Panc1 (cell line): ENCODE measurements around the gene RWDD1. TPM values are rescaled to one million over a fixed set of nuclear protein-coding genes. Genes with fewer than 3 reads are reported as not detected.
A peak's percentile ranks its signal among the peaks of the same experiment; 100 is the strongest.

Experiments used
- ATAC-seq: fragments of 200-7000 bp; cut with Tn5 transposase; 2 replicates; pipeline ENCODE4 v1.9.1; 2020; ENCODE audit warnings: mild to moderate bottlenecking, moderate library complexity
- BruUV-seq: library from RNA; stranded (reverse); fragments of 400-500 nt; replicated peaks from 2 replicates; lab custom pipeline; 2021; lab: Mats Ljungman, UMichigan
- CTCF ChIA-PET: fragments of 300-600 bp; sonication (Branson Sonifier 250); formaldehyde crosslinking; loops from one replicate; lab custom pipeline; 2022; ENCODE audit warnings: antibody characterized with exemption; lab: Charles Lee
- POLR2A ChIA-PET: fragments of 300-600 bp; sonication (Branson Sonifier 250); formaldehyde crosslinking; loops from one replicate; lab custom pipeline; 2022; ENCODE audit warnings: antibody characterized with exemption; lab: Charles Lee
- DNase-seq: peaks from one replicate; pipeline ENCODE4 v3.0.0-alpha.2; 2010; ENCODE audit warnings: low read depth, low spot score
- H3K27ac ChIP-seq: 2 replicates; pipeline ENCODE4 v1.5.1; 2011; ENCODE audit warnings: mild to moderate bottlenecking, low read length, inconsistent platforms
- H3K27me3 ChIP-seq: fragments of 200-500 bp; sonication (Bioruptor generic); 2 replicates; pipeline ENCODE4 v1.6.0; 2014; ENCODE audit warnings: low read length, inconsistent platforms; ENCODE audit not compliant: control insufficient read depth, insufficient read depth
- H3K36me3 ChIP-seq: fragments of 200-500 bp; sonication (Bioruptor generic); 2 replicates; pipeline ENCODE4 v1.5.1; 2014; ENCODE audit warnings: inconsistent platforms, mild to moderate bottlenecking, low read length, moderate library complexity; ENCODE audit not compliant: control insufficient read depth, insufficient read depth
- H3K4me1 ChIP-seq: 2 replicates; pipeline ENCODE4 v1.5.1; 2011; ENCODE audit warnings: inconsistent platforms, mild to moderate bottlenecking, low read length, moderate library complexity; ENCODE audit not compliant: control insufficient read depth, insufficient read depth
- H3K4me3 ChIP-seq, 2 experiments: 2 replicates each; pipeline ENCODE4 v1.5.1; 2011 to 2012; ENCODE audit warnings: low read depth in 2 of 2, low read length in 2 of 2, mild to moderate bottlenecking in 2 of 2, inconsistent platforms in 1 of 2, moderate library complexity in 1 of 2
- H3K9me3 ChIP-seq: fragments of 200-500 bp; sonication (Bioruptor generic); 2 replicates; pipeline ENCODE4 v1.5.1; 2014; ENCODE audit warnings: low read depth, mild to moderate bottlenecking, inconsistent platforms, low read length, moderate library complexity; ENCODE audit not compliant: control insufficient read depth, insufficient read depth
- POLR2AphosphoS5 ChIP-seq: IDR thresholded peaks from 2 replicates; pipeline ENCODE4 v1.6.1; 2012; ENCODE audit warnings: mild to moderate bottlenecking, low read depth, low read length, moderate library complexity
- REST ChIP-seq, 2 experiments: IDR thresholded peaks; 2 replicates each; pipeline ENCODE4 v1.6.1; 2011 to 2012; ENCODE audit warnings: low read depth in 2 of 2, control low read depth in 1 of 2, low read length in 1 of 2, mild to moderate bottlenecking in 1 of 2, moderate library complexity in 1 of 2; ENCODE audit not compliant: insufficient read depth in 1 of 2
- SIN3A ChIP-seq: IDR thresholded peaks from 2 replicates; pipeline ENCODE4 v1.6.1; 2012; ENCODE audit warnings: low read depth, mild to moderate bottlenecking, low read length, moderate library complexity, borderline replicate concordance; ENCODE audit not compliant: insufficient read depth
- TCF7L2 ChIP-seq: IDR thresholded peaks from 2 replicates; pipeline ENCODE4 v1.6.1; 2011; ENCODE audit warnings: mild to moderate bottlenecking, low read depth, low read length, inconsistent platforms
- in situ Hi-C: cut with HindIII; loops from 2 replicates; pipeline ENCODE4 v1.10.0; 2016; ENCODE audit warnings: low sequenced_read_pairs, low pct_unique_long_range_greater_than_20kb
- intact Hi-C: fragments of 100-400 bp; cut with micrococcal nuclease; formaldehyde crosslinking; loops from one replicate; pipeline ENCODE4 v1.10.0; 2022; ENCODE audit not compliant: unreplicated experiment
- total RNA-seq: library from RNA; stranded (reverse); gene quantifications from one replicate; pipeline ENCODE4 v1.2.1, GENCODE V29; 2021; ENCODE audit not compliant: unreplicated experiment
- TF ChIP-seq, protein P1 (sequence below): fragments of 450-650 bp; IDR thresholded peaks from 2 replicates; pipeline ENCODE4 v1.5.1; 2017; ENCODE audit warnings: mild to moderate bottlenecking

Gene RWDD1
- total RNA-seq, 1 experiment from 2014 or later: 68.0 TPM

DNA sequence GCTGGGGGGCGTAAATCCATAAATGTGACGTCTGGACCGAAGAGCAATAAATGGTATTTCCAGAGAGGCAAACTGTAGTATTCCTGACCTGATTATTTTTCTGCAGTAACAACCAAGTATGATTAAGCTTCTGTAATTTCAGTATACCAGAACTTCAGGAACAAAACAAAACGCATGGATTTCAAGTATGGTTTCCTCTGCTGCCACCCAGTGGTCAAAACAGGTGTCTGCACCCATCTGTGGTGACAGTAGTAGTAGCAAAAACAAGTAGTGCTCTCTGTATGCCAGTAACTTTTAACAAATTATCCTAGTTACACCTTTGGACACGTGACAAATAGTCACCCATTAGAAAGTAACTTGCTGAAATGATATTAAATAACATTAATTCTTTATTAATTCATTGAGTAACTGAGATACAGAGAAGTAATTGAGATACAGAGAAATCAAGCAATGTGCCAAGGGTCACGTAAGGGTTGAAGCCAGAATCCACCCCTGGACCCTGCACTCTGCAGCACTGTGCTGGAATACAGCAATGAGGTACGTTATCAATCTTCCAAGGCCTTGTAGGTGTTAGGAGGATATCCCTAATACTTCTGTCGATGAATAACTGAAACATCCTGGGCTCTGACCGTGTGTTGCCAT is 9.8 kb upstream of the RWDD1 start:
- CTCF ChIA-PET: interaction anchor here (0.7 to 1.0 kb wide), 3 partner anchors 27 to 293 kb away, joined by 3 to 8 read pairs (median 3); no protein-coding TSS in a partner anchor
- peak; percentile 78 for DNase-seq
- POLR2A ChIA-PET: no interaction called here
- no TSS peak for BruUV-seq
- in situ Hi-C loops: no loop called here
- ATAC-seq: peak; percentile 84
- Histone ChIP-seq H3K9me3 (no peaks in the 10 kb centered on the region), H3K27ac (no peak overlapping the region), H3K27me3 (peaks cover 28% of the 10 kb centered on the region), H3K4me1 (no peaks in the 10 kb centered on the region; the same call in none of the 2 replicates), H3K4me3 (no peak overlapping the region), H3K36me3 (no peaks in the 10 kb centered on the region)
- no peak for TF ChIP-seq POLR2AphosphoS5
- TF ChIP-seq, protein P1, sequence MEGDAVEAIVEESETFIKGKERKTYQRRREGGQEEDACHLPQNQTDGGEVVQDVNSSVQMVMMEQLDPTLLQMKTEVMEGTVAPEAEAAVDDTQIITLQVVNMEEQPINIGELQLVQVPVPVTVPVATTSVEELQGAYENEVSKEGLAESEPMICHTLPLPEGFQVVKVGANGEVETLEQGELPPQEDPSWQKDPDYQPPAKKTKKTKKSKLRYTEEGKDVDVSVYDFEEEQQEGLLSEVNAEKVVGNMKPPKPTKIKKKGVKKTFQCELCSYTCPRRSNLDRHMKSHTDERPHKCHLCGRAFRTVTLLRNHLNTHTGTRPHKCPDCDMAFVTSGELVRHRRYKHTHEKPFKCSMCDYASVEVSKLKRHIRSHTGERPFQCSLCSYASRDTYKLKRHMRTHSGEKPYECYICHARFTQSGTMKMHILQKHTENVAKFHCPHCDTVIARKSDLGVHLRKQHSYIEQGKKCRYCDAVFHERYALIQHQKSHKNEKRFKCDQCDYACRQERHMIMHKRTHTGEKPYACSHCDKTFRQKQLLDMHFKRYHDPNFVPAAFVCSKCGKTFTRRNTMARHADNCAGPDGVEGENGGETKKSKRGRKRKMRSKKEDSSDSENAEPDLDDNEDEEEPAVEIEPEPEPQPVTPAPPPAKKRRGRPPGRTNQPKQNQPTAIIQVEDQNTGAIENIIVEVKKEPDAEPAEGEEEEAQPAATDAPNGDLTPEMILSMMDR: peak; percentile 96
- intact Hi-C loops: no loop called here

DNA sequence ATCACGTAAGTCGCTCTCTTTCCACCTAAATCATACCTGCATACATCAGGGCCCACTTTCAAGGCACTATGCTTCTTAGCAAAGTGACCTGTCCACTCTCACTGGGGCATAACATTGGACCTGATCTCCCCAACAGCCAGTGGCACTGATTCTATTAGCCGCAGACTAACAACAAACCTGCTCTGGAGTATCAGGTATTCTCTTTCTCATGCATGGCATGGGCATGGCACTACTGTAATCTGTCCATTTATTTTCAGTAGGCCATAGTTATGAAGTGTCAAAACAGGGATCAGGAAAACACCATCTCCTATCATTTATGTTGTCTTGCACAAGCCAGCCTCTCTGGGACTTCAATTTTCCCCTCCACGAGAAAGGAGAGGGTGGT is 9.3 kb upstream of the RWDD1 start:
- Histone ChIP-seq H3K4me1 (no peaks in the 10 kb centered on the region; the same call in none of the 2 replicates), H3K36me3 (no peaks in the 10 kb centered on the region), H3K27me3 (peaks cover 28% of the 10 kb centered on the region), H3K9me3 (no peaks in the 10 kb centered on the region), H3K4me3 (no peak overlapping the region), H3K27ac (no peak overlapping the region)
- in situ Hi-C loops (no loop called here), intact Hi-C loops (no loop called here)
- BruUV-seq: no TSS peak
- ATAC-seq (peak; percentile 30), DNase-seq (no peak)
- POLR2A ChIA-PET: interaction anchor here (1.3 kb wide), 1 partner anchor 9 kb away, joined by 3 read pairs; the partner anchor contains the start of gene RWDD1
- CTCF ChIA-PET: no interaction called here
- TF ChIP-seq TCF7L2 (no peak), POLR2AphosphoS5 (no peak), REST (IDR thresholded peaks at IDR 0.05; ENCODE audit: insufficient read depth in 1 of 2, low read depth in 2 of 2, low read length in 1 of 2) (no peak), SIN3A (no peak)
- TF ChIP-seq, protein P1: no peak
